ENCODE results near the gene PDAP1.

DNA sequence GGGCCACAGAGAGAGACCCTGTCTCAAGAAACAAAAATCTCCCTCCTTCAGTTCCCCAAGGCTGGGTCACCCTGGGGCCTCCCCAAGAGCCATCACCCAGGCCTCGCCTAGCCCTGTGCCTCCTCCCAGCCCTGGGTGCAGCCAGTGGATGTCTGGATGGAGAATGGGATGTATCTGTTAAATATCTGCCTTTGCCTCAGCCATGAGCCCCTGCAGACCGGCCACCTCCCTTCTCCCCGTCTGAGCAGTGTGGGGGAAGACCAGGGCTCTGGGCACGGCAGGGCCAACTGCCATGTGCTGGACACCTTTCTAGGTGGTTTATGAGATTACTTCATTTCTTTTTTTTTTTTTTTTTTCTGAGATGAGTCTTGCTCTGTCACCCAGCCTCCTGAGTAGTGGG is 23.9 kb downstream of the PDAP1 start:
- TF ChIP-seq POLR2A (IDR thresholded peaks at IDR 0.05; ENCODE audit: control extremely low read depth in 1 of 2, low read depth in 2 of 2, low read length in 2 of 2) (no peak), SIN3A (conservative IDR thresholded peaks at IDR 0.05 in 1 of 2, IDR thresholded peaks at IDR 0.05 in 1 of 2; ENCODE audit: low read depth in 1 of 2, low read length in 2 of 2) (no peak), GABPA (IDR thresholded peaks at IDR 0.05; ENCODE audit: borderline replicate concordance, insufficient read depth, low read length) (no peak), CREB1 (IDR thresholded peaks at IDR 0.05) (no peak), RBBP5 (IDR thresholded peaks at IDR 0.05; ENCODE audit: borderline replicate concordance, low read depth, low read length) (no peak), KDM1A (IDR thresholded peaks at IDR 0.05; ENCODE audit: borderline replicate concordance, low read length) (no peak), CHD2 (IDR thresholded peaks at IDR 0.05; ENCODE audit: low read length) (no peak), HDAC6 (IDR thresholded peaks at IDR 0.05; ENCODE audit: low read depth, low read length) (no peak), EZH2 (IDR thresholded peaks at IDR 0.05; ENCODE audit: low read depth, low read length, severe bottlenecking) (no peak), TEAD4 (IDR thresholded peaks at IDR 0.05; ENCODE audit: low read depth, low read length) (no peak)
- TF ChIP-seq, protein P1, sequence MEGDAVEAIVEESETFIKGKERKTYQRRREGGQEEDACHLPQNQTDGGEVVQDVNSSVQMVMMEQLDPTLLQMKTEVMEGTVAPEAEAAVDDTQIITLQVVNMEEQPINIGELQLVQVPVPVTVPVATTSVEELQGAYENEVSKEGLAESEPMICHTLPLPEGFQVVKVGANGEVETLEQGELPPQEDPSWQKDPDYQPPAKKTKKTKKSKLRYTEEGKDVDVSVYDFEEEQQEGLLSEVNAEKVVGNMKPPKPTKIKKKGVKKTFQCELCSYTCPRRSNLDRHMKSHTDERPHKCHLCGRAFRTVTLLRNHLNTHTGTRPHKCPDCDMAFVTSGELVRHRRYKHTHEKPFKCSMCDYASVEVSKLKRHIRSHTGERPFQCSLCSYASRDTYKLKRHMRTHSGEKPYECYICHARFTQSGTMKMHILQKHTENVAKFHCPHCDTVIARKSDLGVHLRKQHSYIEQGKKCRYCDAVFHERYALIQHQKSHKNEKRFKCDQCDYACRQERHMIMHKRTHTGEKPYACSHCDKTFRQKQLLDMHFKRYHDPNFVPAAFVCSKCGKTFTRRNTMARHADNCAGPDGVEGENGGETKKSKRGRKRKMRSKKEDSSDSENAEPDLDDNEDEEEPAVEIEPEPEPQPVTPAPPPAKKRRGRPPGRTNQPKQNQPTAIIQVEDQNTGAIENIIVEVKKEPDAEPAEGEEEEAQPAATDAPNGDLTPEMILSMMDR (IDR thresholded peaks at IDR 0.05; ENCODE audit: control extremely low read depth in 1 of 3, insufficient read depth in 1 of 3, low read depth in 1 of 3, low read length in 3 of 3), result no peak
